ENCODE measurements around the gene CD58.
"Not testable (repeated sequence)": the region's sequence is repeated elsewhere in the genome, so short reads cannot be mapped to it uniquely, and the experiment has no call there.

The CD58 gene

GRCh38 chr1:116591951-116592605 lies 21.3 kb upstream of the CD58 start:
- not testable (repeated sequence) for DNase-seq

- DNase-seq, result not testable (repeated sequence)
These were observed 20.5 kb upstream of the CD58 start for GRCh38 chr1:116591006-116591950.

- not testable (repeated sequence) for DNase-seq
These were observed 19.7 kb upstream of the CD58 start for GRCh38 chr1:116590359-116591005.

- DNase-seq, result not testable (repeated sequence)
These were observed 18.4 kb upstream of the CD58 start for GRCh38 chr1:116589101-116589735.

GRCh38 chr1:116587501-116588227 lies 16.8 kb upstream of the CD58 start:
- DNase-seq, result no peak

- no peak for DNase-seq
These were observed 15.9 kb upstream of the CD58 start for GRCh38 chr1:116586741-116587143.

GRCh38 chr1:116585886-116586285 lies 15.1 kb upstream of the CD58 start:
- no peak for DNase-seq

- DNase-seq, result no peak
These were observed 10.6 kb upstream of the CD58 start for GRCh38 chr1:116581323-116581885.

GRCh38 chr1:116580446-116581322 lies 9.9 kb upstream of the CD58 start:
- no peak for DNase-seq

GRCh38 chr1:116579259-116579875 lies 8.5 kb upstream of the CD58 start:
- DNase-seq, result no peak

- no peak for DNase-seq
These were observed 7.8 kb upstream of the CD58 start for GRCh38 chr1:116578581-116578980.

- DNase-seq, result no peak
These were observed 7.0 kb upstream of the CD58 start for GRCh38 chr1:116577759-116578314.

- peak; percentile 54 for DNase-seq
These were observed 3.9 kb upstream of the CD58 start for GRCh38 chr1:116574581-116575291.

GRCh38 chr1:116573431-116574095 lies 2.7 kb upstream of the CD58 start:
- DNase-seq, result no peak

- DNase-seq, result no peak
These were observed 2.1 kb upstream of the CD58 start for GRCh38 chr1:116572771-116573430.

GRCh38 chr1:116572099-116572498 lies 1.3 kb upstream of the CD58 start:
- no peak for DNase-seq

GRCh38 chr1:116571215-116571919 lies 541 bp upstream of the CD58 start:
- DNase-seq, result no peak
